Neuronal stem cell (in vitro differentiated cells): ENCODE measurements around the gene FIP1L1.

ENCODE experiments used
- DNase-seq: peaks from one replicate; pipeline ENCODE4 v3.0.0-alpha.2; 2013; ENCODE audit warnings: low spot score
- H2AFZ ChIP-seq: one replicate; pipeline ENCODE4 v1.6.1; 2013; ENCODE audit warnings: mild to moderate bottlenecking, low read length, inconsistent platforms
- H2AK5ac ChIP-seq: 2 replicates; pipeline ENCODE4 v1.6.1; 2013; ENCODE audit warnings: low read depth, mild to moderate bottlenecking, inconsistent platforms, low read length, moderate library complexity, mixed read lengths
- H2BK120ac ChIP-seq: 2 replicates; pipeline ENCODE4 v1.6.1; 2013; ENCODE audit warnings: low read depth, mild to moderate bottlenecking, inconsistent platforms, low read length, moderate library complexity, mixed read lengths
- H2BK12ac ChIP-seq: one replicate; pipeline ENCODE4 v1.6.1; 2013; ENCODE audit warnings: low read length, inconsistent platforms
- H2BK15ac ChIP-seq: 2 replicates; pipeline ENCODE4 v1.6.1; 2013; ENCODE audit warnings: mild to moderate bottlenecking, low read length, inconsistent platforms, mixed read lengths
- H2BK5ac ChIP-seq: one replicate; pipeline ENCODE4 v1.6.1; 2013; ENCODE audit warnings: inconsistent platforms, mild to moderate bottlenecking, low read length, moderate library complexity
- H3K14ac ChIP-seq: one replicate; pipeline ENCODE4 v1.6.1; 2013; ENCODE audit warnings: low read length, inconsistent platforms
- H3K18ac ChIP-seq: 2 replicates; pipeline ENCODE4 v1.6.1; 2013; ENCODE audit warnings: low read length, inconsistent platforms
- H3K23ac ChIP-seq: 2 replicates; pipeline ENCODE4 v1.6.1; 2013; ENCODE audit warnings: low read depth, mild to moderate bottlenecking, mixed read lengths, low read length, inconsistent platforms; ENCODE audit not compliant: poor library complexity
- H3K27ac ChIP-seq: replicated peaks from 3 replicates; pipeline ENCODE4 v1.5.1; 2013; ENCODE audit warnings: low read length, inconsistent platforms
- H3K27me3 ChIP-seq, 3 experiments: 2 replicates each; pipeline ENCODE4 v1.6.1; 2013; ENCODE audit warnings: low read length in 3 of 3, mild to moderate bottlenecking in 2 of 3, inconsistent platforms in 1 of 3, low read depth in 1 of 3, mixed read lengths in 1 of 3, moderate library complexity in 1 of 3; ENCODE audit not compliant: control insufficient read depth in 3 of 3, insufficient read depth in 3 of 3
- H3K36me3 ChIP-seq, 2 donors: replicated peaks in 1 of 2; 2 replicates each; pipeline ENCODE4 v1.6.1; 2013; ENCODE audit warnings: low read length in 2 of 2; ENCODE audit not compliant: control insufficient read depth in 2 of 2, insufficient read depth in 2 of 2
- H3K4ac ChIP-seq: 2 replicates; pipeline ENCODE4 v1.6.1; 2013; ENCODE audit warnings: inconsistent platforms, mild to moderate bottlenecking, low read length, moderate library complexity
- H3K4me1 ChIP-seq, 2 donors: 1 replicate in 1 of 2; 2 replicates in 1 of 2; pipeline ENCODE4 v1.6.1; 2013; ENCODE audit warnings: low read length in 2 of 2, low read depth in 1 of 2; ENCODE audit not compliant: control insufficient read depth in 2 of 2, insufficient read depth in 1 of 2
- H3K4me2 ChIP-seq: one replicate; pipeline ENCODE4 v1.6.1; 2013; ENCODE audit warnings: mild to moderate bottlenecking, low read length, inconsistent platforms; ENCODE audit not compliant: insufficient read depth, poor library complexity, severe bottlenecking
- H3K4me3 ChIP-seq, 2 donors: 2 replicates each; pipeline ENCODE4 v1.5.1; 2013; ENCODE audit warnings: low read length in 2 of 2, mild to moderate bottlenecking in 2 of 2, inconsistent platforms in 1 of 2, moderate library complexity in 1 of 2
- H3K79me1 ChIP-seq: one replicate; pipeline ENCODE4 v1.6.1; 2013; ENCODE audit warnings: low read depth, mild to moderate bottlenecking, inconsistent platforms, low read length, moderate library complexity
- H3K9ac ChIP-seq: one replicate; pipeline ENCODE4 v1.6.1; 2013; ENCODE audit warnings: mild to moderate bottlenecking, low read depth, low read length, inconsistent platforms; ENCODE audit not compliant: poor library complexity
- H3K9me3 ChIP-seq, 2 donors: replicated peaks in 1 of 2; 2 replicates each; pipeline versions ENCODE3 to v1.6.1; 2013; ENCODE audit warnings: low read length in 2 of 2, mild to moderate bottlenecking in 2 of 2, inconsistent platforms in 1 of 2, low read depth in 1 of 2, mixed read lengths in 1 of 2, moderate library complexity in 1 of 2; ENCODE audit not compliant: control insufficient read depth in 2 of 2, insufficient read depth in 1 of 2
- H4K8ac ChIP-seq: one replicate; pipeline ENCODE4 v1.6.1; 2013; ENCODE audit warnings: low read depth, mild to moderate bottlenecking, inconsistent platforms, low read length, moderate library complexity
- H4K91ac ChIP-seq: one replicate; pipeline ENCODE4 v1.6.1; 2013; ENCODE audit warnings: low read length, low read depth, mild to moderate bottlenecking, inconsistent platforms; ENCODE audit not compliant: poor library complexity
- WGBS, 2 donors: extraction: QIAGEN DNeasy Blood & Tissue Kit; methylation state at CpG; one replicate each; pipeline ENCODE4 v1.1.7; 2013; ENCODE audit warnings: missing lambda C conversion rate in 2 of 2, mixed read lengths in 1 of 2; ENCODE audit not compliant: insufficient read length in 2 of 2, insufficient replicate concordance in 1 of 2; ENCODE audit errors: extremely low coverage in 2 of 2; 5-methylcytosine and 5-hydroxymethylcytosine counted together

FIP1L1 gene

DNA sequence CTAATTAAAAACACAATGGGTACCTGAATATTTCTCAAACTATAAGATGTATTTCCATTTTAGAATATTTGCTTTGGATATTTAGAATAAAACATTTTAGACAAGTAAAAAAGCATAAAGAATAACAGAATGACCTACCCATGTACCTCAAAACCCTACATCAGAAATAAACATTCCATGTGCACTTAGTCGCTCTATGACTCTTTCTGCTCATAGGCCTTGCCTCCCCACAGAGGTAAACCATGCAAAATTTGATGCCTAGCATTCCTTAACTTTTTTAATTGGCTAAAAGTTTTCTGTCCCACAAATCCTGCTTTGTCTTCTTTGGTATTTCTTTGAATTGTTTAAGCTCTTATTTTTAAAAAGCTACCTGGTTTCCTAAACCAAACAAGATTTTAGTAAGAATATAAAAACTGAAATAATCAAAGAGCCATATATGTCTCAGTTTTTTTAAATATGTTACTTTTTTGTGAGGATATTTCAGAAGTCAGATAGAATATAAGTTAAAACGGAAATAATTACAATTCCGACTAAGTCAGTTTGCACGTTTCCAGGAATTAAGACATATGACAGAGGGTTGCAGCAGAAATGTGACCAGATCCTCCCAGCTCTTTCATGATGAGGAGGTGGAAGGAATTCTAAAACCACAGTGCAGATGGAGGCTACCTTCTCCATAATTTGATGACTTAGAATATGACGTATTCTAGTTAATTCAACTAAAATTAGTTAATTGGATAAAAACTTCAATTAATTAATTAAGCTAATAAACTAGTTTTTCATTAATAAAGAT is 102.5 kb downstream of the FIP1L1 start:
- Histone ChIP-seq H2AFZ (no peak overlapping the region), H2BK12ac (no peak overlapping the region), H3K27ac (no peak overlapping the region), H2BK15ac (no peak overlapping the region), H3K4ac (no peak overlapping the region), H3K4me2 (no peak overlapping the region), H3K9me3 (no peaks in the 10 kb centered on the region), H3K4me3 (no peak overlapping the region), H2BK5ac (no peak overlapping the region), H3K9ac (no peak overlapping the region), H2BK120ac (no peak overlapping the region), H3K14ac (no peak overlapping the region), H3K27me3 (no peaks in the 10 kb centered on the region), H3K4me1 (peaks cover 0 to 11% of the 10 kb centered on the region in 2 donors), H3K23ac (no peak overlapping the region), H4K91ac (no peak overlapping the region), H3K36me3 (no peaks in the 10 kb centered on the region), H4K8ac (no peak overlapping the region), H3K79me1 (no peaks in the 10 kb centered on the region), H3K18ac (no peak overlapping the region), H2AK5ac (no peak overlapping the region)
- DNase-seq: no peak
- no CpG with 5 or more reads among the region's 5 CpGs for WGBS, 2 donors

DNA sequence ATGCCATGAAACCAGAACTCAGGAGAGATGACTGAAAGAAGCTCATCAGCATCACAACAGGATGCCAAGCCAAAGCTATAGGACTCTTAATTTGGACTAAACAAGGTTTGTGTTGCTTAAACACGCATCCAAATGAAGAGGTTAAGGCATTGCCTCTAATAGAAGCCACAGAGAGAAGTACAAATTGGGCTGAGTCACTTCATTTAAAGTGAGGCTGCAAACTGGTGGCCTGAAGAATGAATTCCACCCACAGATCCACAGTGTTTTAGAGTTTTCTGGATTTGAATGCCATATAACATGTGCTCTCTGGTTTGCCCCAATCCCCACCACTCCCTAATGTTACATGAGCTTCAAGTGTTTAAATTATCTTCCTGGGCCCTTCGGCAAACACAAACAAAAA is 103.5 kb downstream of the FIP1L1 start:
- Histone ChIP-seq H3K18ac (no peak overlapping the region), H2BK12ac (no peak overlapping the region), H3K36me3 (no peaks in the 10 kb centered on the region), H3K4me3 (no peak overlapping the region), H3K79me1 (no peaks in the 10 kb centered on the region), H4K8ac (no peak overlapping the region), H2AFZ (no peak overlapping the region), H3K4me2 (no peak overlapping the region), H2AK5ac (no peak overlapping the region), H3K27ac (no peak overlapping the region), H3K27me3 (no peaks in the 10 kb centered on the region), H3K14ac (no peak overlapping the region), H2BK15ac (no peak overlapping the region), H3K4me1 (peaks cover 0 to 11% of the 10 kb centered on the region in 2 donors), H2BK120ac (no peak overlapping the region), H2BK5ac (no peak overlapping the region), H3K9ac (no peak overlapping the region), H3K23ac (no peak overlapping the region), H3K9me3 (no peaks in the 10 kb centered on the region), H3K4ac (no peak overlapping the region), H4K91ac (no peak overlapping the region)
- WGBS, 2 donors: no CpG with 5 or more reads among the region's 2 CpGs
- DNase-seq: no peak

DNA sequence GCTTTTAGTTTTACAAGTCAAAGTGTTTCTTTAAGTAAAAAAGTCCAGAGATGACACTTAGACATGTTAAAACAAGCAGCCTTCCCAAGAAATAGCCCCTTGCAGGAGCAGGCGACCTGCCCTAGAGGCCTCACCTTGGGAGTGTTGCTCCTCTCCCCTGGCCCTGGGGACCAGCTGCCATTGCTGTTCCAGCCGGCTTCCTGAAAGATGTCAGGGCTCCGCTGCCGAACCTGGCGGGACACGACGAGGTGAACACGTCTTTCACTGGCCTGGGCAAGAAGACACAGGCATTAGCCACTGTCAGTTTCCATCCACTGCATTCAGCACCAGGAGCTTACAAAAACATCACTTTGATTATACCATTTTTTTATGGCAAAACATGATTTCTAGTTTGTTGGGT is 104.1 kb downstream of the FIP1L1 start:
- H3K18ac ChIP-seq: no peak overlapping the region
- no peak overlapping the region for H2BK5ac ChIP-seq
- no peak overlapping the region for H2AFZ ChIP-seq
- no peaks in the 10 kb centered on the region for H3K9me3 ChIP-seq
- no peak overlapping the region for H3K9ac ChIP-seq
- H3K79me1 ChIP-seq: no peaks in the 10 kb centered on the region
- WGBS, 2 donors: no CpG with 5 or more reads among the region's 8 CpGs
- no peak overlapping the region for H2BK120ac ChIP-seq
- no peak overlapping the region for H3K4me3 ChIP-seq
- no peaks in the 10 kb centered on the region for H3K36me3 ChIP-seq
- H4K91ac ChIP-seq: no peak overlapping the region
- H3K14ac ChIP-seq: no peak overlapping the region
- H3K27ac ChIP-seq: no peak overlapping the region
- H2AK5ac ChIP-seq: no peak overlapping the region
- no peak overlapping the region for H2BK15ac ChIP-seq
- no peak overlapping the region for H3K23ac ChIP-seq
- no peak overlapping the region for H2BK12ac ChIP-seq
- no peak overlapping the region for H3K4me2 ChIP-seq
- H3K4me1 ChIP-seq: peaks cover 0 to 7% of the 10 kb centered on the region in 2 donors
- H4K8ac ChIP-seq: no peak overlapping the region
- H3K4ac ChIP-seq: no peak overlapping the region
- DNase-seq: no peak
- H3K27me3 ChIP-seq: no peaks in the 10 kb centered on the region

DNA sequence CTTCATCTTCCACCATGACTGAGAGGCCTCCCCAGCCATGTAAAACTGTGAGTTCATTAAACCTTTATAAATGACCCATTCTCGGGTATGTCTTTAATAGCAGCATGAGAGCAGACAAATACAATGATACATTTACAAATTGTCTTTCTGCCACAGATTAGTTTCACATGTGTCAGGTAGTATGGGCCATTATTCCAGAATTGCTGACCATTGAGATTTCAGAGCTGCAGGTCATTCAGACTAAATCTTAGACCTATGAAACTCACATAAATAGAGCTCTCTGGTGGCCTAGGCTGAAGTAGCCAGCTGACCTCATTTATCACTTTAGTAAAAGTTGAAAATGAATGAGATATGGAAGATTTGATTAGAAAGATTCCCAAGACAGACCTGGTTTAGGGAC is 105.8 kb downstream of the FIP1L1 start:
- H3K4me2 ChIP-seq: no peak overlapping the region
- H4K91ac ChIP-seq: no peak overlapping the region
- H3K36me3 ChIP-seq: no peaks in the 10 kb centered on the region
- H3K79me1 ChIP-seq: no peaks in the 10 kb centered on the region
- no peak overlapping the region for H3K4me3 ChIP-seq
- no peaks in the 10 kb centered on the region for H3K27me3 ChIP-seq
- no peak overlapping the region for H4K8ac ChIP-seq
- H3K4ac ChIP-seq: no peak overlapping the region
- H3K14ac ChIP-seq: no peak overlapping the region
- no peaks in the 10 kb centered on the region for H3K4me1 ChIP-seq
- no peak overlapping the region for H2BK15ac ChIP-seq
- H2BK12ac ChIP-seq: no peak overlapping the region
- H3K27ac ChIP-seq: no peak overlapping the region
- no peak overlapping the region for H3K23ac ChIP-seq
- H2BK120ac ChIP-seq: no peak overlapping the region
- H2BK5ac ChIP-seq: no peak overlapping the region
- WGBS, 2 donors: no CpG with 5 or more reads among the region's 1 CpG
- no peaks in the 10 kb centered on the region for H3K9me3 ChIP-seq
- no peak overlapping the region for H2AFZ ChIP-seq
- no peak overlapping the region for H2AK5ac ChIP-seq
- H3K18ac ChIP-seq: no peak overlapping the region
- H3K9ac ChIP-seq: no peak overlapping the region
- DNase-seq: no peak
